Mucosa of gallbladder (tissue), 1 donor: Measurements from ENCODE around the gene GABRG3. TPM values are rescaled to one million over a fixed set of nuclear protein-coding genes. Genes with fewer than 3 reads are reported as not detected.
"Not testable (repeated sequence)": the region's sequence is repeated elsewhere in the genome, so short reads cannot be mapped to it uniquely, and the experiment has no call there.

Experiments used
- DNase-seq: peaks from one replicate; pipeline ENCODE4 v3.0.0-alpha.2; 2020; ENCODE audit warnings: low spot score
- total RNA-seq: library from RNA; stranded (reverse); gene quantifications from one replicate; pipeline ENCODE4 v1.2.1, GENCODE V29; 2021
- donor health status: DM: no; HTN: no; CAD: no.

Gene GABRG3
- total RNA-seq, 1 donor from 2014 or later: not detected

DNA sequence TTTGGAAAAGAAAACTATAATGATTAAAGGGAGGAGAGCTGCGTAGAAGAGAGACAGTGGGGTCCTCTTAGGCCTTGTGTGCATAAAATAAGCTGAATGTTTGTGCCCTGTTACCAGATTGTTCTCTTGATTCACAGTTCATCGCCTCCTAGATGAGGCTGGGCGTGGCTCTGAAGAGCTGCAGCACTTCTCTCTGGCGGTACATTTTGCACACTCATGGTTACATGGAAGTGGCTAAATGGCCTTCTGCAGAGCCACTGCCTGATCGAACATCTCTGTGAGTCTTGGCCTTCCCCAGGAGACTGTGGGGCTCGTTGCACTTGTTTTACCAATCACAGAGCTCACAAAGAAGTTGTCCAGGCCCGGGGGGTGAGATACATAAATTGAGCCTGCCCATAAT, 208.8 kb downstream of the GABRG3 start:
- DNase-seq: no peak

DNA sequence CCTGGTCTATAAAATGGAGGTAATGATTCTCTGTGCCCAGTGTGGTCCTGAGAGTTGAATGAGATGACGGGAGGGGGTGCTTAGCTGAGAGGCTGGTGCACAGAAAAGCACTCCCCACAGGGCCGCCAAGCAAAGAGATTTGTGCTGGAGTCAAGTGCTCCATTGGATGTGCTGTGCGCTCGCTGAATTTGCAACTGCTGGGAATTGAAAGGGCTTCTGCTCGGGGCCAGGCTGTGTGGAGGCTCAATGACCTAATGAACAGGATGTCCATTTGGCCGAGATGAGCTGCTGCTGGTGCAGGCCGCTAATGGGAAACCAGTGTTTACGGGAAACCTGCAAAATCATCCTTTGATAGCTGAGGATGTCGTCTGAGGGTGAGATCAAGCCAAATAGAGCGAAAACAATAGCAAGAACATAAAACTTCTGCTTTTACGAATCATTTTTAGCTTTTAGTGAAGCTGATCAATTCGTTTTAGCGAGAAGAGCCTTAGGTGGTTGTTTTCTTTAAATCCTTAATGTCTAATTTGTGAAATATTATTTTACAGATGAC, 211.7 kb downstream of the GABRG3 start:
- DNase-seq: no peak

DNA sequence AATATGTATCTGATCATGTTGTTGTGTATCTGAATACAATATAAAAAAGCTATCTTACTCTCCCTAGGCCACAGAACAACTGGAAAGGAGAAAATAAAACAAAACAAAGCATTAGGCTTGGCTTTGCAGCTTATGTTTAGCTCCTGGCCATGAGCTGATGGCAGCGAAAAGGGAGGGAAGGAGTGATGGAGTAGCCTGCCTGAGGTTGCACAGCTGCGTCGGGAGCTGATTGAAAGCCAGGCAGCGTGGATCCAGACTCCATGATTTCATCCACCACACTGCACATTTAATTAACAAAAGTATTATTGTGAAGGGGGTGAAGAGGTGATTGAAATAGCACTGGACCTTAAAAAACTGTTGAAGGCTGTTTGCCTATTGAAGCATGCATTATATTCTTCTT, 212.2 kb downstream of the GABRG3 start:
- no peak for DNase-seq

DNA sequence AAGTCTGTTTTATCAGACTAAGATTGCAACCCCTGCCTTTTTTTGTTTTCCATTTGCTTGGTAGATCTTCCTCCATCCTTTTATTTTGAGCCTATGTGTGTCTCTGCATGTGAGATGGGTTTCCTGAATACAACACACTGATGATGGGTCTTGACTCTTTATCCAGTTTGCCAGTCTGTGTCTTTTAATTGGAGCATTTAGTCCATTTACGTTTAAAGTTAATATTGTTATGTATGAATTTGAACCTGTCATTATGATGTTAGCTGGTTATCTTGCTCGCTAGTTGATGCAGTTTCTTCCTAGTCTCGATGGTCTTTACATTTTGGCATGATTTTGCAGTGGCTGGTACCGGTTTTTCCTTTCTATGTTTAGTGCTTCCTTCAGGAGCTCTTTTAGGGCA, 220.5 kb downstream of the GABRG3 start:
- DNase-seq: not testable (repeated sequence)

DNA sequence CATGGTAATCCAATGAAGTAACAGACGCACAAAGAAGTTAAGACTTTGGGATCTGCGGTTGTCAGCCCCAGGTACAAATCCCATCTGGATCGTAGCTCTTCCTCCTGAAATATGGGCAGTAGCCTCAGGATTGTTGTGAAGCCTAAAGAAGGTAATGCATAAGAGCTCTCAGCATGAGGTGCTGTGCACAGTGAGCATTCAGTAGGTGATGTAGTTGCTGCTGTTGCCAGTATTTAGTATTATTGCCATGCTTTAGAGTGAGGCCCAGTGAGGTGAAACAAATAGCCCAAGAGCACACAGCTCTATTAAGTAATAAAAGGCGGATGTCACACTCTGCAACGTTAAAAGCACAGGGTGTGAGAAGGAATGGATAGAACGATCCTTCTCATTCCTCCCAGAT, 225.7 kb downstream of the GABRG3 start:
- DNase-seq: no peak

DNA sequence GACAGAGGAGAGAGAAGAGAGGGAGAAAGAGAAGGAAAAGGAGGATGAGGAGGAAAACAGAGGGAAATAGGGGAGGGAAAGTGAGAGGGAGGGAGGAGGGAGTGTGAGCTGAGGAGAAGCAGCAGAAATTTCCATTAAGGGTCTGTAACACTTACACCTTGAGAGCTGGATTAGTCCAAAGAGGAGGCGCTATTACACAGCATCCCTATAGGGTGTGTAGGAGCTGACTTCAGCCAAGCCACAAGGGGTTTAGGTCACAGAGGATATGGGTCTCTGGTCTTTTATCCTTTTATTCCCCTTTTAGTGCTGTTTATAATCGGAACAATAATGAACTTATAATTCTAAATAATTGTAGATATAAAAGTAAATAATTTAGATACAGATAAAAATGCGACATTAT, 230.4 kb downstream of the GABRG3 start:
- no peak for DNase-seq

DNA sequence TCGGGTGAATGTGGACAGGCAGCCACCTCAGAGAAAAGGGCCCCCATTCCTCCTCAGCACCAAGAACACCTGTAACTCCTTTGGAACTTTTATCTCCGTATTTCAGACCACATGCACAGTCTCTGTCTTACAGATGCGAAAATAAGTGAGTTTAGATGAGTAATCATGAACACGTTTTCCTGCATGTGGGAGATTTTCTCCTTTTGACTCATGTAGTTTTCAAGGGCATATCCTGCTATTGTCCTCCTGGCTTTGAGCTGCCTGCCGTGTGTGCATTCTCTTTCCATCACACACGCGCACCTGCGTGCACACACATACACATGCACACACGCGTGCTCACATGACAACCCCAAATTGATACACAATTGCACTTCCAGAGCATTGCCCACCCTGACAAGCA, 239.2 kb downstream of the GABRG3 start:
- DNase-seq: no peak

DNA sequence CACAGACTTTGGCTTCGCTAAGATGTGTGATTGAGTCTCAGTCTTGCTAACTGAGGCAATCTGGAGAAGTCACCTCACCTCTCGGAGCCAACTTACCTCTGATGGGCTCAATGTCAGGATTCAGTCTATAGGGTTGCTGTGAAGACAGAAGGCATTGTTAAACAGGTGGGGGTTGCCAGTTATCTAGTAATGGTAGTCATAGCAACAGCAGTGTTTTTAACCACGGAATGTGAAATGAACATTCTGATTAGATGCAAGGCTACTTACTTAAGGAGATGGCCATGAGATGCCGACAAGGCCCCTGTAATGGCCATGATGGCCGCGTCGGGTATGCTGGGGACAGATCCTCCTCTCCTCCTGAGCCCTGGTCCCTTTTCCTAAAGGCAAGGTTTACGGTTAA, 243.1 kb downstream of the GABRG3 start:
- no peak for DNase-seq

DNA sequence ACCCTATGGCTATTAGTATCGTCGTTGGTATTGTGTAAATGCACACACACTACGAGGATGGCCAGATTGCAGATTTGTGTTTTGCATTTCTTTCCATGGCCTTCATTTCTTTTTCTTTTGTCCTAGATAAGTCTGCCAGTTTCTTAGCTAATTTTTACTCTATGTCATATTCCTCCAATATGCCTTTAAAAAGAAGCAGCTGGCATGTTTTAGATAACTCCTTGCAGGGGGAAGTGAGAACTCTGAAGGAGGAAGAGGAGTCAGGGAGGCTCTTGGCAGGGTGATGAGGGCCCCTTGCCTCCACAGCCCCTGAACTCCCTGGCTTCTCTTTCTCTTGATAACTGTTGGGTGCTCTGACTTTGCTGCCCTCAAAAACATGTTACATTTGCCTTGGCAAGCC, 244.0 kb downstream of the GABRG3 start:
- no peak for DNase-seq

DNA sequence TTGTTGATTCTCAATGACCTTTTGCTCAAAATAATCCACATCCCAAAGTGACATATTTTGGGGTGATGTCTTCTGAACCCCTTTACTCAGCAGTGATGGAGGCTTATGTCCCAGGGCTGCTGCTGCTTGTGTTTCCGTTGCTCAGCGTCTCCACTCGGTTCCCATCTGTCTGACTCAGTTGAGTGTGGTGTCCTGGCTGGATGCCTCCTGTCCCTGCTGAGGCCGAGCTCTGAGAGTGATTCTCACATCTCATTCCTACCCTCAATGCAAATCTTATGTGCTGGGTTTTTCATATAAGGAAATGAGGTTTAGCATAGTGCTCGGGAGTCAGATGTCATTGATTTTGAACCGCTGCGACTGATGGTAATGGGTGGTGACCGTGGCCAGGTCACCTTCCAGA, 247.4 kb downstream of the GABRG3 start:
- DNase-seq: no peak

DNA sequence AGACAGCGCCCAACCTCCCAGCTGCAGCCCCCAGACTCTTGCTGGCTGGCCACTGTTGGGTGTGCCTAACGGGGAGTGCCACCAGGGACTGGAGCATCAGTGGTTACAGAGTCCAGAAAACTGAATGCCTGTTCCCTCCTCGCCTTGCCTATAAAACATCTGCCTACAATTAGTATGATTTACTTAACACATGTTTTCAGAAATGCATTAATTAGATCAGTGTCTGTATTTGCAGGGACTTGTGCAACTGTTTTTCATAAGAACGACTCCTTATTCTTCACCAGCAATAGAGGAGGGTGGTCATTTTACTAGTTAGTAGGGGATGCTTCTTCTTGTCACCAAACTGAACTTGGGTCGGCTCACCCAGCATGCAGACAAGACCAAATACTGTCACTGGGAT, 248.7 kb downstream of the GABRG3 start:
- no peak for DNase-seq

DNA sequence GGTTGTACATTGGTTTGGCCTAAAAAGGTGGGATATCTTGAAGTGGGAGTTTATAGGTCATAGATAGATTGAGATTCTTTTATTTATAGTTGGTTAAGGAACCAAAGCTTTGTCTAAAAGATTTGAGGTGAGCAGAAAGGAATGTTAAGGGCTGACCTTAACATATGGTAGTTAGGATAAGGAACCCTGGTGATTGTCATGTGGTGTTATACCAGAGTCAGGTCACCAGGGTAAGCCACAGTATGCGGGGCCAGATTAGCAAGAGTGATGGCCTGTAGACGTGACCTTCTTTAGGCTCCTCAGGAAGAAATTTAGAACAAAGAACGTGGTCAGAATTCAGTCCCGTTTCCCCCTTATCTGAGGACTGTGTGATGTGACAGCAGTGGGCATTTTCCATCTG, 249.2 kb downstream of the GABRG3 start:
- DNase-seq: no peak

DNA sequence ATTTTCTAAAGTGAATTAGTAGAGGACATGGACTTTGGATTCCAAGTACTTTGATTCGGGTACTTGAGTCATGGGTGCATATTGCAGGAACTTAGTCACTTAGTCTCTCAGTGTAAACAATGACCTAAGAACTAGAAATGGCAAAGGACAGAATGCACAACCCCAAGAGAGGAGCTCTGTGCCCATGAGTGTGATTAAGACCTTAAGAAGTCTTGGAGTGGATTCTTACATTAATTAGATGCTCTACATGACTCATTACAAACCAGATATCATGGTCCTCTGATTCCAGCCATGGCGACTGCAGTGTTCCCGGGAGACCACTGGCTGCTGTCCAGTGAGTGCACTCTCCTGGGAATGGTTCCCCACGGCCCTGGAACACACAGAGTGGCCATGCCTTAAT, 251.5 kb downstream of the GABRG3 start:
- DNase-seq: no peak

DNA sequence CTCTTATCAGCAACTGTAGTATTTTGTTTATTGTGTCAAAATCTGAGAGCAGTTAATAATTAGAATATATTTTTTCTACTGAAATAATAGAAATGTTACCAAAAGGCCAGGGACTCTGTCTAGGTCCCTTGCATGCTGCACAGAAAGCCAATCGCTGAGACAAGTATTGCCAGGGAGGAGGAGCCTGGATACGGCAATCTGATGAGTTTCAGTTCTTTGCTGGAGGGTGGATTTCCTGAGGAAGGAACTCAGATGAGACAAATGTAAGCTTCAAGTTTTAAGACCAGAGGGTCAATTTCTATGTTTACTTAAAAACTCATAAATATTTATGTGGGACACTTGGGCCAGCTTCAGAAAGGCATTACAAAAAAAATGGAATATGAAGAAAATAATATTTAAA, 252.2 kb downstream of the GABRG3 start:
- no peak for DNase-seq

DNA sequence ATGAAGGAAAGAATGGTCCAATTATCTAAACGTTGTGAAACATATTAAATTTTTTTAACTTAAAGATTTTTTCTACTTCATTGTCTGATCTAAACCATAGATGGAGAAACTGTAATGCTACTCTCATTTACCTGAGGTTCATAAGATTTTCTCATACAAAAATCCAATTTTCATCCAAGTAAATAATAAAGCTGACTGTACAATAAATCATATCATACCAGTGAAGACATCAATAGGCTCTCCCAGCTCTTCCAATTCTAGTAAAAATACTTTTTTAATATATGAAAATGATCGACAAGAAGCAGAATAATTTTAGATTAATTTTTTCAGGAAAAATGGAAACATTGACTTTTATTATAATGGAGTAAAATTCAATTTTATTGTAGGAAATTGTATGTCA, 260.8 kb downstream of the GABRG3 start:
- DNase-seq: no peak

DNA sequence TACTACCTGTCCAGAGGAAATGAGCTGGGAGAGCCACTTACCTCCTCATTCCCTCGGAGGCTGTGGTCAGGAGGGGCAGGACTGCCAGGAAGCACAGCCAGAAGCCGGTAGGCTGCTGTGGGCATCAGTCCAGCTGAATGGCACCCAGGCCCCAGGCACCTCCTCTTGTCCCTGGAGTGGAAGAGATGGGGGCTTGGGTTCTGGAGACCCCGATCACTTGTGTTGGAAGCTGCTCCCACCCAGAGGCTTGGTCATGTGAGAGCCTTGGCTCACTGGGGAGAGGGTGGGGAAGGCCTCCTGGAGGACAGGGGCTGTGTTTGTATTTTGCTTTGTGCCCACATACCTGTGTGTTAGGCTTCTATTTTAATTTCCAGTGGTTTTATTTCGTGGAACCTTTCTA, 261.9 kb downstream of the GABRG3 start:
- no peak for DNase-seq

DNA sequence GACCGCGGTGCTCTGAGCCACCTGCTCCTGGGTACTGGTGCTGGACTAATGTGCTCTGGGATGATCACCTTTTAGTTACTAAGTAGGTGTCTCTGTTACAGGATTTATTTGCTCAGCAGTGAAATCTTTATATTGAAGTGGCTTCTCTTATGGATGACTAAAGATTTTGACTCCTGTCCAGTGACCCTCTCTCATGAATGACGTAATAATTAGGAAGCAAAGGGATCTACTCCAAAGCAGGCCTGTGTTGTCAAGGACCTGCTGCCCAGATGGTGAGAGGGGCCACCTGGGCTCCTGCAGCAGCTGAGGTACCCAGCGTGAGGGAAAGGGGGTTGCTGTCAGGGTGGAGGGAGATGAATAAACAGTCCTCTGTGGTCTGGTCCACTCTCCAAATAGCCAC, 263.6 kb downstream of the GABRG3 start:
- DNase-seq: no peak

DNA sequence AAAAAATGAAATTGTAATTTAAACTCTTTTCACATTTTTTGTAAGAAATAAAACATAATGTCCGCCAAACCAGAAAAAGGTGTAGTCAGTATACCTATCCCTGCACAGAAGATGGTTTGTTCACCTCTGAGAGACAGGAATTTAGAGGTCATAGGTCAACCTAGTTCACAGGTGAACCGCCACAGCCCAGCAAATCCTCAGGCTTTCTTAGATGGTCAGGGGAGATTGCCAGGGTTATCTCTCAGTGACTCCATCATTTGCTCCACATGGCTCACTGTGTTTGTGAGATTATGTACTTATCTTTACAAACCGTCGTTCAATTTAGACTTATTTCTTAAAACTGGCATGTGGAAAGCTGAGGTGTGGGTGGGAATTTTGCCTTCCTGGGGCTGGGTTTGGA, 264.2 kb downstream of the GABRG3 start:
- no peak for DNase-seq

DNA sequence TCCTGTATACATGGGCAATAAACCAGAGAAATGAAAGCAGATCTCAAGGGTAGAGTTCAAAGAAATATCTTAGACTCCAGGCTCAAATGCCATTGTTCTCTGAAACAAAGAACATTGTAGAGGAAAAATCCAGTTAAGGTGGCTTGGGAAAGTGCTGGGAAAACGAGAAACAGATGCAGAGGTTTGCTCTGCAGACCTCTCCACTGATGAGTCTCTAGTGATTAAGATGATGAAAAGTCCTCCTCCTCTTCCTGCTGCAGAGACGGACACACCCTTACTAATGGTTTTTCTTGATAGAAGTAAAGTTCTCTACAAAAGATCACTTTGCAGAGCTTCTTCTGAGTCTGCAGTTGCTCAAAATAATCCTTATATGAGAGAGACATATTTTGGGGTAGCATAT, 264.7 kb downstream of the GABRG3 start:
- DNase-seq: no peak

DNA sequence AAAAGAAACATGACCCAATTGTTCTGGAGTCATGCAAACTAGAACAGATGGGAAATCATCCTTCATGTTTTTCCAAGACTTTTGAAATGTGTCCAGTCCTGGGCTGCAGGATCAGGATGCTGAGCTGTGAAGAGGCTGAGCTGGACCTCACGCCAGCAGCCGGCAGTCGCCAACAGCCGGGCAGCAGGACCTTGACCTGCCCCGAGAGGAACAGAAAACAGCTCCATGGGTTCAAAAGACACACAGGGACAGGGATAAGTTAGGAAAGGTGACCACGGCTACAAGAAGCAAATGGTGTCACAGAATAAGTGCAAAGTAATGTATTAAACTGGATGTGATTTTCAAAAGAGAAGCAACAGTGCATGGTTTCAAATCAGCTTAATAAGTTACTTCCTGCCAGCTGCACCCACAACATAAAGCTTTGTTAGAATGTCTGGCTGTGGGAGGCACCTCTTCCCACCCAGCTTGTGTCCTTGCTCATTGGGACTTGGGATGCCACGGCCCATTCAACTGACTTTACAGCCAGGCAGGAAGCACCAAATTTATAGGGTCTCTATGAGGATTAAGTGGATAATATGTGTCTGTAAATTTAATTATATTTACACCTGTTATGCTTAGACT, 266.4 kb downstream of the GABRG3 start:
- DNase-seq: no peak

DNA sequence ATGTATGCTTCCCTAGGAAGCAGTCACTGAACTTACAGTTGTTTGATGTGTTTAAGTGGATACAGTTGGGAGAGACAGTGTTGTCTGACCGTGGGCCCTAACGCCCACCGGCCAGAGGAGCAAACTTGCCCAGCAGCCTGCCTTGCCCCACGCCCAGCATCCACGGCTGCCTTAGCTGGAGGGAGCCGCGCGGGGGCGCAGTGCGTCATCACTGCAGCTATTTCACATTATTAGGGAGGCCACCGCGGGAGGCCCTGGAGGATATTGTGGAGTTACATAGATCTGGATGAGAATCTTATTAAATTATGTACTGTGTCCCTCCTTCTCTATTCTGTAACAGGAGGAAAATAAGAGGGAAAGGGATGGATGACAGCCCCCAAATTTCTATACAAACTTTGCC, 267.2 kb downstream of the GABRG3 start:
- DNase-seq: no peak

DNA sequence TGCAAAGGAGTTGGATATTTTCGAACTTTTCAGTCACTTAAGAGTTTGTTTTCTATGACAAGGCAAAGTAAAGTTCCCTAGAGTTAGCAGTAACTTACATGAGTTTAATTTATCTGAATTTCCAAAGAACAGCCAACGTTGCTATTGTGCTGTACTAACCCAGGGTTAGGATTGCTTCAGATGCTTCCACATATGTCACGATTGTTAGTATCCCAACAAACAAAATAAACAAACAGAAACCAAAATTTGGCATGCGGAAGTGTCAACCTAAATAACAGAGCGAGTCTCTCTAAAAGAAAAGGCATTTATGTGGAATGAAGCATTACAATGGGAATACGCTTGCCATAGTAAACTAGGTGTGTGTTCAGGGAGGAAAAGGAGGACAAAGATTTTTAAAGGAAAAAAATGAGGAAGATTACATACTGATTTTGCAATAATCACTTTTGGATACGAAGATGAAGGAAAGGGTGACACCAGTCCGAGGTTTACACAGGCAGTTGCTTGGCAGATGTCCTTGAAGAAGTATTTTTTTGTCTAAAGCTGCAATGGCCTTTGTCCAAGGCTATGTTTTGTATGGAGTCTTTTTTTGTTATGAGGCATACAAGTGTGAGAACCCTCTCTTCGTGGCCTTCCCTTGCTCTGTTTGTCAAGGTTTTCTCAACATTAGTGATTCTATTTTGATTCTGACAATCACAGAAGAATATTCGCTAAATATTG, 267.9 kb downstream of the GABRG3 start:
- DNase-seq: no peak

DNA sequence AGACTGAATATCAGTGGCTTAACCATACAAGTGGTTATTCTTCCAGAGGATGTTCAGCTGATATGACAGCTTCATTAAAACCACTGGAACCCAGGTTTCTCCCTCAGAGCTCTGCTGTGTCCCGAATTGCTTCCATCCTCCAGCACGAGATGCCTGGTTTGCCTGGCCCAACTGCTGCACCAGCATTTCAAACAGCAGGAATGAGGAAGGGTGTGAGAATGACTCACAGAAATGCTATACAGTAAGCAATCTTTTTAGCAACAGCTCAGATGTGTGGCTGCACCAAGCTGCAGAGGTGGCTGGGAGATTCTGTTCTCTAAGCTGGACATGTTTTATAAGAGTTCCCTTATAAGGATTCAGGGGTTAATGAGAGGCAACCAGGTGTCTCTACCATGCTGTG, 271.0 kb downstream of the GABRG3 start:
- DNase-seq: no peak

DNA sequence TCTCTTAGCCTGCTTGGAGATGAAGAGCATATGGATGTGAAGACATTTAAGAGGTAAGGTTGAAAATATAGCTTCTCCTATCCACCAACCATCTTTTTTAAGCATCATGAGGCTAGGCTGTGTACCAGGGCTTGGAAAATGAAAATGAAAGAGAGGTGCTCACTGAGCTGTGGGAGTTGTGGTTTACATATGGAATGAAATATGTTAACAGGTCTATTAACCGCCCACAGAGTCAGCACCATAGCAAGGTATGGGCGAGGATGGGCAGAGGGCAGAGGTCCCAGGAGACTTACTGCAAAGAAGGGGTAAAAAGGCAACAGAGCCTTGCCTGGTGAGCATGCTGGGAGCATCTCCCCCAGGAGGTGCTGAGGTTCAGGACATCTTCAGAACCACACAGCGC, 273.1 kb downstream of the GABRG3 start:
- DNase-seq: no peak
